Epithelial cell of esophagus (primary cell): ENCODE data around the gene AGBL5.

ENCODE experiments used
- DNase-seq: peaks from one replicate; pipeline ENCODE4 v3.0.0; 2010; ENCODE audit warnings: low read depth
- H3K4me3 ChIP-seq: 2 replicates; pipeline ENCODE4 v1.5.1; 2011; ENCODE audit warnings: mild to moderate bottlenecking, low read length, control low read depth
- TF ChIP-seq, protein P1 (sequence below): IDR thresholded peaks from 2 replicates; pipeline ENCODE4 v1.5.1; 2011; ENCODE audit warnings: low read depth, mild to moderate bottlenecking, low read length, control low read depth, inconsistent platforms; ENCODE audit not compliant: insufficient read depth; ENCODE audit errors: missing control alignments

Gene AGBL5

DNA sequence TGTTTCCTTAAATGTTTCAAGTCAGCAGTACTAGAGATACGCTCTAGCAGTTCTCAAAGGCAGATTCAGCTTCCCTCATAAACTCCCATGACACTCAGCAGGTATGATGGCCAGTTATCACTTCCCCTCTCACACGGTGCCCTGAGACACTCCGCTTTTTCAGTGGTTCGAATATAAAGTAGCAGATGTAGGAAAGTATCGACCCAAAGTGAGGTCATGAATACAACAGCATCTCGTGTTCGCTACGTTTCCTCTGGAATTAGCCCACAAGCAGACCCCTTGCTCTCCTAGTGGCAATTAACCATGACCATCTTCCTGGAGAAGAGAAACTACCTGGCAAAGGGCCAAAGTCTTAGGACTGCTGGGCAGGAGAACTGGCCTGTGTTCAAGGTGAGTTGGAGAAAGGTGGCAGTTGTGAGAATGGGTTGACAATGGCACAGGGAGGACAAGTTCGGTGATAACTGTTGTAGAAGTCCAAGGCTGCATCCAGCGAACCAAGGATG lies 9.3 kb upstream of the AGBL5 start:
- TF ChIP-seq, protein P1, sequence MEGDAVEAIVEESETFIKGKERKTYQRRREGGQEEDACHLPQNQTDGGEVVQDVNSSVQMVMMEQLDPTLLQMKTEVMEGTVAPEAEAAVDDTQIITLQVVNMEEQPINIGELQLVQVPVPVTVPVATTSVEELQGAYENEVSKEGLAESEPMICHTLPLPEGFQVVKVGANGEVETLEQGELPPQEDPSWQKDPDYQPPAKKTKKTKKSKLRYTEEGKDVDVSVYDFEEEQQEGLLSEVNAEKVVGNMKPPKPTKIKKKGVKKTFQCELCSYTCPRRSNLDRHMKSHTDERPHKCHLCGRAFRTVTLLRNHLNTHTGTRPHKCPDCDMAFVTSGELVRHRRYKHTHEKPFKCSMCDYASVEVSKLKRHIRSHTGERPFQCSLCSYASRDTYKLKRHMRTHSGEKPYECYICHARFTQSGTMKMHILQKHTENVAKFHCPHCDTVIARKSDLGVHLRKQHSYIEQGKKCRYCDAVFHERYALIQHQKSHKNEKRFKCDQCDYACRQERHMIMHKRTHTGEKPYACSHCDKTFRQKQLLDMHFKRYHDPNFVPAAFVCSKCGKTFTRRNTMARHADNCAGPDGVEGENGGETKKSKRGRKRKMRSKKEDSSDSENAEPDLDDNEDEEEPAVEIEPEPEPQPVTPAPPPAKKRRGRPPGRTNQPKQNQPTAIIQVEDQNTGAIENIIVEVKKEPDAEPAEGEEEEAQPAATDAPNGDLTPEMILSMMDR: no peak
- DNase-seq: no peak

DNA sequence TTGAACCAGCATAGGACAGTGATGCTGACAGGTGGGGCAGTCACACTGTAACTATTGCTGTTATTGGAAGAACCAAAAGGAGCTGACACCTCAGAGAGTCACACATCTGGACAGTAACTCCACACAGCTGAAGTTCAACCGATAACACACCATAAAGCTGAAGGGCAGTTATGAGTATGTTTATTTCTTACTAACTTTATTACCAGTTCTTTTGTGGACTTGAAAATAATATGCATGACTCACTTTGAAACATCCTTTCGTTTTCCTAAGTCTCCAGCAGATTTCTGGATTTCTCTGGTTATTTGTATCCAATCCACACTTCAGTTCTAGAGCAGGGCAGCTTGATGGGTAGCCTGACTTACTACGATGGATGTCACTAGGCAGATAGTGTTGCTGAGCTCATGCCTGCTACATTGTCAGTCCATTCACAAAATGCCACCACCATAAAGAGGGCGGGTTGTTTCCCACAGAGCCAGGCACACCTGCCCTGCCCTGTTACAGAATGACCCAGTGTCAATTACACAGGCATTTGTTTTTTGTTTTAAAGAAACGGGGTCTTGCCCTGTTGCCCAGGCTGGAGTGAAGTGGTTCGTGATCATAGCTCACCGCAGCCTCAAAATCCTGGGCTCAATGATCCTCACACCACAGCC lies 8.4 kb upstream of the AGBL5 start:
- no peak for DNase-seq
- TF ChIP-seq, protein P1: no peak
- no peak overlapping the region for H3K4me3 ChIP-seq

More for the DNA sequence above, 9.3 kb upstream of the AGBL5 start:
- H3K4me3 ChIP-seq: no peak overlapping the region

DNA sequence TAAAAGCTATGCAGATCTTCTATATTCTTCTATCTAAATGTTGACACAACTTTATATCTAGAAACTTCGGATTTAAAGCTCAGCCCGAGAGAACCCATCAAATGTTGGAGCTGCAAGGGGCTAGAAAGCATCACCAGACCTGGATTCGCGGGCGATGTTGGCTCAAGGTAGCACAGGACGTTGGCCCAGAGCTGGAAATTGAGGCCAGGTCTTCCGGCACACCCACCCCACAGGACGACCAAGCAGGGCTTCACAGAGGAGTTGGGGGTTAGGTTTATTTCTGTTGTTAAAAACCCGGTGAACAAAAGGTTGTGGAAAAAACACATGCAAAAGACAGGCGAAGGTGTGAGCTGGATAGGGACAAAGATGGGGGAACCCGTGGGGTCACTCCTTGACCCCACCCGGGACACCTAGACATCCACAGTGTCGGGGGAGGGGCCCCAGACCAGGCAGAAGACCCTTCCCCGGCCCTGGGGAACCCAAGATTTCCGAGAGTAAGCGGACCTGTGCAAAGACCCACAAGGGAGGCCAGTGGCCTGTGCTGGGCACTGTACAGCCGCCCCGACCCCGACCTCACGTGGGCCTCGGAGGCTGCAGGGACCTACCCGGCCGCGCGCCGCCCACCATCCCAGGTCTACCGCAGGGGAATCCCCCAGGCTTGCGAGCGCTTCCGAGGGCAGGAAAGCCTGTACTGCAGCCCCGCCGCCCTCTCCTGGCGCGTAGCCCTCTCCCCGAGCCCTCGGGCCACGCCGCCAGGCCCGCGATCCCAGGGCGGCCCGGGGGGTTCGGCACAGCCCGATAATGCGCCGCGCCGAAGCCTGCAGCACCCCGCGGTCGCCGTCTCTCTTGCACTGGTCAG lies 1.8 kb upstream of the AGBL5 start:
- TF ChIP-seq, protein P1: no peak
- H3K4me3 ChIP-seq: peak overlapping the region; percentile 86
- DNase-seq: peak; percentile 32

DNA sequence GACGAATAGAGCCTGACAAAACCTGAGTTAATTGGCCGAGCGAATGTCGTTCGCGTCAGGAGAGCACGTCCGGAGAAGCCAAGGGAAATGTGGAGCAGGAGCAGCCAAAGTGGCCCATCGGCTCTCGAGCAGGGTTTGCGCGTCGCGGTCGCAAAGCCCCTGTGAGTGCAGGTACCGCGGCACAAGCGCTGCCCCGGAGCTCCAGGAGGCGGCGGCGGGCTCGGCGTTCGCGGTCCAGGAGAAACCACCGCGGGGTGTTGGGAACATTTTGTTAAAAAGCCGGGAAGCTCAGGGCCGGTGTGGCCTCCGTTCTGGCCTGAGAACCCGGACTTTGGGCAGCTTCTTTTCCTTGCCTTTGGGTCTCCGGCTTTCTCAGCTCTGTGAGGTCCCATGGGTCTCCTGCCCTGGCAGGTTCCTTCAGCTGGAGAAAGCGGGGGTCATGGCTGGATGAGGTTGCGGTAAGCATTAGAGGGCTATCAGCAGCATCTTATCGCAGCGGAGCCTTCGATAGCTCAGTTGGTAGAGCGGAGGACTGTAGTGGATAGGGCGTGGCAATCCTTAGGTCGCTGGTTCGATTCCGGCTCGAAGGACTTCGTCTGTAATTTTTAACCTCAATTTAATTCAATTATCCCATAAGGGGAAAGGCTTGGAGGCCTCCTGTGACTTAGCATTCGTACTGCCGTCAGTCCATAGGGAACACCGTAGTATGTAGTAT lies 1.0 kb upstream of the AGBL5 start:
- TF ChIP-seq, protein P1: peak; percentile 45
- DNase-seq: peak; percentile 91
- peak overlapping the region; percentile 86 for H3K4me3 ChIP-seq

DNA sequence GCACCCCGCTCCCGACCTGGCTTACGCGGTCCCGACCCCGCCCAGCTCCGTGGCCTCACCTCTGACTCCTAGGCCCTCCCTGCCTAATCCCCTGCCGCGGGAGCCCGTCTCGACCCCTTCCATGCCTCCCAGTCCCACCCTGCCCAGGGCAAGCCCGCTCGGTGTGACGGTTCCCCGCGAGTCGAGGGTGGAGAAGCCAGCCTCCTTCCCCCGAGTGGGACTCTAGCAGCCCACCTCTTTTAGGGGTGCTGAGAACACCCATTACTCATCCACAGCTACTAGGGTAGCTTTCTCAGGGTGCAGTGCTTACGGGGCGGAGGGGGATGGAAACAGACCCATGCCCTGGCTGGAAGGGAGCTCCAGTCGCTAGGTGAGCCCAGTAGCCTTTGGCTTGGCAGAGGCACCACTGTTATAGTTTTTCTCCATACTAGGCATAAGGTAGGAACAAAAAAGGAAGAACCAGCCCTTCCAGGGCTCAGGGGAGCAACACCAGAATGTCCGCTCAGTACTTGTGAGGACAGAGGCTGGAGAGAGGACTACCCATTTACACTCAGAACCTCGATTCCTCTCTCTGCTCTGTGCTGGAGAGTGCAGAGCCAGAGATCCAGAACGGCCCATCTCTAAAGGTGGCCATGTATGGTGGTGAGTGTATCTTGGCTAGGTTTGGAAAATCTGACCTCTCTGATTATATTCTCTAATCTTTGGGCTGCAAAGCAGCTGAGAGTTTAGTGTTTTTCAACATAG lies 606 bp downstream of the AGBL5 start:
- no peak for DNase-seq
- TF ChIP-seq, protein P1: no peak
- H3K4me3 ChIP-seq: peak overlapping the region; percentile 86

DNA sequence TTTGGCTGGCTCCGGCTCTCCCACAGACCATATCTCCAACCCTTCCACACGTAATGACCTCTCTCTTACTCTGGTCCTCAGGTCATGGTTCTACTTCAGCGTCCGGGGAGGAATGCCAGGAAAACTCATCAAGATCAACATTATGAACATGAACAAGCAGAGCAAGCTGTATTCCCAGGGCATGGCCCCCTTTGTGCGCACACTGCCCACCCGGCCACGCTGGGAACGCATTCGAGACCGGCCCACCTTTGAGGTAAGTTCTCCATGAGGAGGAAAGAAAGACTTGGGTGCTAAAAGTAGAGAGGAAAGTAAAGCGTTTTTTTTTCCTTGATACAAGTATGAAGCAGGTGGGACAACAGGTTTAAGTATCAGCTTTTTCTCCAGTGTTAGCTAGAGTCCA lies 1.9 kb downstream of the AGBL5 start:
- H3K4me3 ChIP-seq: no peak overlapping the region
- no peak for DNase-seq
- TF ChIP-seq, protein P1: no peak
